AG04449 (cell line): ENCODE results near the gene MYO15A.

Source experiments
- CTCF ChIA-PET: fragments of 350-600 bp; formaldehyde crosslinking; extraction: SDS; loops from one replicate; lab custom pipeline; 2021; ENCODE audit warnings: antibody characterized with exemption; lab: Yijun Ruan, JAX
- POLR2A ChIA-PET: fragments of 400-600, 350-600 bp; formaldehyde crosslinking; extraction: SDS; loops from one replicate; lab custom pipeline; 2020; ENCODE audit warnings: antibody characterized with exemption, inconsistent platforms; lab: Yijun Ruan, JAX
- DNase-seq: peaks from one replicate; pipeline ENCODE4 v3.0.0-alpha.2; 2010; ENCODE audit warnings: low read depth, low spot score
- H3K4me3 ChIP-seq: 2 replicates; pipeline ENCODE4 v1.5.1; 2011; ENCODE audit warnings: low read depth, mild to moderate bottlenecking, control low read depth, low read length
- TF ChIP-seq, protein P1 (sequence below): IDR thresholded peaks from one replicate; pipeline ENCODE4 v1.5.1; 2011; ENCODE audit warnings: mild to moderate bottlenecking, moderate library complexity, low read length, control low read depth, inconsistent platforms; ENCODE audit not compliant: insufficient read depth; ENCODE audit errors: missing control alignments

Gene MYO15A

DNA sequence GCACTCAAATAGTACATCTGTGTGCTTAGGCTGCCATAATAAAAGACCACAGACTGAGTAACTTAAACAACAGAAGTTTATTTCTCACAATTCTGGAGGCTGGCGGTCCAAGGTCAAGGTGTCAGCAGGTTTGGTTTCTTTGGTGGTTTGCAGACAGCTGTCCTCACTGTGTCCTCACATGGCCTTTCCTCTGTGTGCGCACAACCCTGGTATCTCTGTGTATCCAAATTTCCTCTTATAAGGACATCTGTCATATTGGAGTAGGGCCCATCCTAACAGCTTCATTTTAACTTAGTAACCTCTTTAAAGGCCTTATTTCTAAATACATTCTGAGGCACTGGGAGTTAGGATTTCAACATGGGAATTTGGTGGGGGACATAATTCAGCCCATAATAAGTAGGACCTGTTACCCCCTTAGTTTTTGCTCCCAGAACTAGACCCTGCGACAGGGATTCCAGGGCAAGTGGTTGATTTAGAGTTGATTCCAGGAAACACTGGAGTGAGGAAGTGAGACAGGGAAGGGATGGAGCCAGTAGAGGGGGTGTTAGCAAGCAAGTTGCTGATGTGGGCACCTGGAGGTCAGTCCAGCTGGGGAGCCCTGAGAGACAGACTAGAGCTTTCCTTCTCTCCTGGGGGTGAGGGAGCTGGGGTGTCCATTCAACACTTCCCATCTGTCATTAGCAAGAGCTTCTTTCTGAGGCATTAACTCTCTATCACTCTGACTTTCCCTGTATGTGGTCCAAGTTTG is 64.1 kb downstream of the MYO15A start:
- no peak overlapping the region for H3K4me3 ChIP-seq
- DNase-seq = no peak
- POLR2A ChIA-PET = interaction anchor here (1.0 kb wide), 1 partner anchor 10 kb away, joined by 3 read pairs; the partner anchor contains the start of gene ALKBH5
- CTCF ChIA-PET = interaction anchor here (0.7 to 1.0 kb wide), 2 partner anchors 10 to 19 kb away, joined by 3 read pairs; no protein-coding TSS in a partner anchor
- TF ChIP-seq, protein P1, sequence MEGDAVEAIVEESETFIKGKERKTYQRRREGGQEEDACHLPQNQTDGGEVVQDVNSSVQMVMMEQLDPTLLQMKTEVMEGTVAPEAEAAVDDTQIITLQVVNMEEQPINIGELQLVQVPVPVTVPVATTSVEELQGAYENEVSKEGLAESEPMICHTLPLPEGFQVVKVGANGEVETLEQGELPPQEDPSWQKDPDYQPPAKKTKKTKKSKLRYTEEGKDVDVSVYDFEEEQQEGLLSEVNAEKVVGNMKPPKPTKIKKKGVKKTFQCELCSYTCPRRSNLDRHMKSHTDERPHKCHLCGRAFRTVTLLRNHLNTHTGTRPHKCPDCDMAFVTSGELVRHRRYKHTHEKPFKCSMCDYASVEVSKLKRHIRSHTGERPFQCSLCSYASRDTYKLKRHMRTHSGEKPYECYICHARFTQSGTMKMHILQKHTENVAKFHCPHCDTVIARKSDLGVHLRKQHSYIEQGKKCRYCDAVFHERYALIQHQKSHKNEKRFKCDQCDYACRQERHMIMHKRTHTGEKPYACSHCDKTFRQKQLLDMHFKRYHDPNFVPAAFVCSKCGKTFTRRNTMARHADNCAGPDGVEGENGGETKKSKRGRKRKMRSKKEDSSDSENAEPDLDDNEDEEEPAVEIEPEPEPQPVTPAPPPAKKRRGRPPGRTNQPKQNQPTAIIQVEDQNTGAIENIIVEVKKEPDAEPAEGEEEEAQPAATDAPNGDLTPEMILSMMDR = no peak

DNA sequence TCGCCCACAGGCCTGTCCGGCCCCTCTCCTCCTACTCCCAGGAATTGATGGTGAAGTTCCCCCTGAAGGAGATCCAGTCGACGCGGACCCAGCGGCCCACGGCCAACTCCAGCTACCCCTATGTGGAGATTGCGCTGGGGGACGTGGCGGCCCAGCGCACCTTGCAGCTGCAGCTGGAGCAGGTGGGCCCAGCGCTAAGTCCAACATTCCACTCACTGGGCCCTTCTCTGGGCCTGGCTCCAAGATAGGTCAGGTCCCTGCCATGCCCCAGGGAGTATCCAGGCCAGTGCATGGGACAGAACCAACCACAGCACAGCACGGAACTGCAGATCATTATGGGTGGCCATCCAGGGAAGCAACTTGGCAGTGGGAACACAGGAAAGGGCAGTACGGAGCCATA is 65.2 kb downstream of the MYO15A start:
- no peak overlapping the region for H3K4me3 ChIP-seq
- no peak for DNase-seq
- CTCF ChIA-PET = no interaction called here
- POLR2A ChIA-PET = no interaction called here
- TF ChIP-seq, protein P1 = no peak

- H3K4me3 ChIP-seq = no peak overlapping the region
- TF ChIP-seq, protein P1 = no peak
- CTCF ChIA-PET = interaction anchor here (2.9 kb wide), 1 partner anchor 35 kb away, joined by 12 read pairs; no protein-coding TSS in a partner anchor
- no peak for DNase-seq
- POLR2A ChIA-PET = no interaction called here
Measured at GRCh38 chr17:18176176-18176575, 67.6 kb downstream of the MYO15A start.

GRCh38 chr17:18177133-18177532 is 68.6 kb downstream of the MYO15A start:
- no peak for DNase-seq
- POLR2A ChIA-PET = no interaction called here
- TF ChIP-seq, protein P1 = no peak
- H3K4me3 ChIP-seq = no peak overlapping the region
- CTCF ChIA-PET = interaction anchor here (2.9 kb wide), 1 partner anchor 36 kb away, joined by 12 read pairs; no protein-coding TSS in a partner anchor

GRCh38 chr17:18177722-18178121 is 69.2 kb downstream of the MYO15A start:
- DNase-seq = no peak
- POLR2A ChIA-PET = no interaction called here
- TF ChIP-seq, protein P1 = no peak

GRCh38 chr17:18179196-18179595 is 70.6 kb downstream of the MYO15A start:
- DNase-seq = no peak
- ChIA-PET CTCF (no interaction called here), POLR2A (no interaction called here)

More at GRCh38 chr17:18177722-18178121, 69.2 kb downstream of the MYO15A start:
- H3K4me3 ChIP-seq = no peak overlapping the region
- CTCF ChIA-PET = interaction anchor here (2.9 kb wide), 1 partner anchor 36 kb away, joined by 12 read pairs; no protein-coding TSS in a partner anchor

More at GRCh38 chr17:18179196-18179595, 70.6 kb downstream of the MYO15A start:
- TF ChIP-seq, protein P1 = no peak
- H3K4me3 ChIP-seq = no peak overlapping the region
